H1 (cell line): ENCODE results near the gene ICAM5. TPM values are rescaled to one million over a fixed set of nuclear protein-coding genes. Genes with fewer than 3 reads are reported as not detected.

ENCODE experiments used
- CTCF ChIA-PET: fragments of 300-600 bp; sonication (Branson Sonifier 250); formaldehyde crosslinking; loops from one replicate; lab custom pipeline; 2021; ENCODE audit not compliant: partially characterized antibody; lab: Charles Lee
- POLR2A ChIA-PET: fragments of 300-600 bp; sonication (Branson Sonifier 250); formaldehyde crosslinking; loops from one replicate; lab custom pipeline; 2021; ENCODE audit warnings: inconsistent platforms; ENCODE audit not compliant: partially characterized antibody; lab: Charles Lee
- DNase-seq, 2 experiments: peaks; one replicate each; pipeline versions ENCODE4 v3.0.0 to v3.0.0-alpha.2; 2010 to 2022; ENCODE audit warnings: low spot score in 2 of 2, low read depth in 1 of 2, mixed read lengths in 1 of 2
- FAIRE-seq: peaks from 2 replicates; lab custom pipeline; 2011; peaks lifted over from hg19 to GRCh38; lab: Jason Lieb, UNC
- H2AFZ ChIP-seq: 2 replicates; pipeline ENCODE4 v1.8.1; 2012; ENCODE audit warnings: low read length, inconsistent platforms
- H2AK5ac ChIP-seq: 2 replicates; pipeline ENCODE4 v1.6.1; 2013; ENCODE audit warnings: low read depth, low read length
- H2BK120ac ChIP-seq: replicated peaks from 2 replicates; pipeline ENCODE3; 2013; ENCODE audit warnings: low read depth, low read length, inconsistent platforms
- H2BK12ac ChIP-seq: 2 replicates; pipeline ENCODE4 v1.6.1; 2013; ENCODE audit warnings: low read depth, low read length
- H2BK15ac ChIP-seq: 2 replicates; pipeline ENCODE4 v1.6.1; 2013; ENCODE audit warnings: low read length
- H2BK20ac ChIP-seq: 2 replicates; pipeline ENCODE4 v1.6.1; 2013; ENCODE audit warnings: low read length
- H2BK5ac ChIP-seq: 2 replicates; pipeline ENCODE4 v1.6.1; 2013; ENCODE audit warnings: low read depth, low read length
- H3K14ac ChIP-seq: 2 replicates; pipeline ENCODE4 v1.6.1; 2013; ENCODE audit warnings: inconsistent platforms; ENCODE audit not compliant: insufficient read length
- H3K18ac ChIP-seq: 2 replicates; pipeline ENCODE4 v1.6.1; 2013; ENCODE audit warnings: low read length; ENCODE audit errors: extremely low read depth
- H3K23ac ChIP-seq: 2 replicates; pipeline ENCODE4 v1.6.1; 2013; ENCODE audit warnings: inconsistent platforms; ENCODE audit not compliant: insufficient read length
- H3K23me2 ChIP-seq: 2 replicates; pipeline ENCODE4 v1.6.1; 2013; ENCODE audit warnings: low read depth, low read length
- H3K27ac ChIP-seq: 2 replicates; pipeline ENCODE4 v1.6.1; 2011; ENCODE audit warnings: low read depth, low read length, inconsistent platforms
- H3K27me3 ChIP-seq, 4 experiments: replicated peaks in 1 of 4; 1 replicate in 1 of 4; 2 replicates in 3 of 4; pipeline versions ENCODE4 v1.6.1 to v1.8.1; 2011 to 2013; ENCODE audit warnings: low read length in 3 of 4, mild to moderate bottlenecking in 3 of 4, inconsistent platforms in 2 of 4, mixed read lengths in 2 of 4, moderate library complexity in 1 of 4; ENCODE audit not compliant: control insufficient read depth in 3 of 4, insufficient read depth in 3 of 4; ENCODE audit errors: extremely low read depth in 1 of 4
- H3K36me3 ChIP-seq, 4 experiments: 2 replicates each; pipeline versions ENCODE4 v1.6.1 to v1.8.1; 2011 to 2013; ENCODE audit warnings: mild to moderate bottlenecking in 4 of 4, low read length in 3 of 4, moderate library complexity in 2 of 4, control low read depth in 1 of 4, inconsistent platforms in 1 of 4; ENCODE audit not compliant: insufficient read depth in 4 of 4, control insufficient read depth in 2 of 4
- H3K4ac ChIP-seq: replicated peaks from 2 replicates; pipeline ENCODE3; 2013; ENCODE audit warnings: low read length, low read depth, mixed read lengths, inconsistent platforms; ENCODE audit not compliant: insufficient read length
- H3K4me1 ChIP-seq, 4 experiments: replicated peaks in 1 of 4; 1 replicate in 1 of 4; 2 replicates in 3 of 4; pipeline versions ENCODE4 v1.6.1 to v1.8.1; 2011 to 2013; ENCODE audit warnings: low read length in 3 of 4, inconsistent platforms in 2 of 4, mixed read lengths in 1 of 4; ENCODE audit not compliant: insufficient read depth in 4 of 4, control insufficient read depth in 3 of 4
- H3K4me2 ChIP-seq, 2 experiments: 2 replicates each; pipeline versions ENCODE4 v1.6.1 to v1.8.1; 2011 to 2013; ENCODE audit warnings: low read depth in 2 of 2, low read length in 2 of 2, control low read depth in 1 of 2, inconsistent platforms in 1 of 2, mild to moderate bottlenecking in 1 of 2; ENCODE audit not compliant: insufficient read depth in 1 of 2
- H3K4me3 ChIP-seq, 4 experiments: fragments of 200-600, 300-600 bp in 1 of 4; sonication (generic), shearing (Covaris generic), sonication (Bioruptor Twin) in 1 of 4; 2 replicates each; pipeline versions ENCODE4 v1.5.1 to v1.8.1; 2011 to 2016; ENCODE audit warnings: low read length in 4 of 4, low read depth in 3 of 4, control low read depth in 2 of 4, inconsistent platforms in 2 of 4, mild to moderate bottlenecking in 2 of 4, mixed read lengths in 1 of 4, moderate library complexity in 1 of 4; ENCODE audit not compliant: insufficient read depth in 2 of 4; ENCODE audit errors: extremely low read depth in 1 of 4
- H3K56ac ChIP-seq: replicated peaks from 2 replicates; pipeline ENCODE3; 2013; ENCODE audit warnings: low read depth, mild to moderate bottlenecking, mixed read lengths, low read length, inconsistent platforms; ENCODE audit not compliant: insufficient read length
- H3K79me1 ChIP-seq: 2 replicates; pipeline ENCODE4 v1.6.1; 2013; ENCODE audit warnings: low read depth, low read length, control low read depth
- H3K79me2 ChIP-seq, 2 experiments: 2 replicates each; pipeline versions ENCODE4 v1.6.1 to v1.8.1; 2012 to 2013; ENCODE audit warnings: low read length in 2 of 2, mild to moderate bottlenecking in 2 of 2, inconsistent platforms in 1 of 2; ENCODE audit not compliant: insufficient read depth in 2 of 2, control insufficient read depth in 1 of 2
- H3K9ac ChIP-seq, 4 experiments: replicated peaks in 1 of 4; 1 replicate in 1 of 4; 2 replicates in 3 of 4; pipeline versions ENCODE4 v1.6.1 to v1.8.1; 2011 to 2013; ENCODE audit warnings: low read depth in 3 of 4, low read length in 3 of 4, control low read depth in 2 of 4, mild to moderate bottlenecking in 2 of 4, moderate library complexity in 2 of 4, inconsistent platforms in 1 of 4; ENCODE audit errors: extremely low read depth in 1 of 4
- H3K9me3 ChIP-seq, 2 experiments: 2 replicates each; pipeline versions ENCODE4 v1.6.1 to v1.8.1; 2012 to 2013; ENCODE audit warnings: mild to moderate bottlenecking in 2 of 2, moderate library complexity in 2 of 2, control low read depth in 1 of 2, inconsistent platforms in 1 of 2, low read depth in 1 of 2, low read length in 1 of 2, mixed read lengths in 1 of 2; ENCODE audit not compliant: insufficient read depth in 2 of 2
- H4K20me1 ChIP-seq, 2 experiments: replicated peaks in 1 of 2; 2 replicates each; pipeline versions ENCODE3 to v1.8.1; 2011 to 2013; ENCODE audit warnings: inconsistent platforms in 2 of 2, low read length in 2 of 2, mild to moderate bottlenecking in 1 of 2; ENCODE audit not compliant: insufficient read depth in 2 of 2, control insufficient read depth in 1 of 2
- H4K5ac ChIP-seq: 2 replicates; pipeline ENCODE4 v1.6.1; 2013; ENCODE audit warnings: low read length, low read depth, mixed read lengths, inconsistent platforms; ENCODE audit not compliant: insufficient read length
- H4K8ac ChIP-seq: 2 replicates; pipeline ENCODE4 v1.8.0; 2013; ENCODE audit warnings: mild to moderate bottlenecking, moderate library complexity, low read length, inconsistent platforms; ENCODE audit not compliant: insufficient read depth; ENCODE audit errors: extremely low read depth
- H4K91ac ChIP-seq: replicated peaks from 2 replicates; pipeline ENCODE3; 2013; ENCODE audit warnings: low read length, mixed read lengths, inconsistent platforms; ENCODE audit not compliant: insufficient read length
- CEBPB ChIP-seq: IDR thresholded peaks from 2 replicates; pipeline ENCODE4 v1.6.1; 2012; ENCODE audit warnings: low read depth, low read length
- CHD1 ChIP-seq: IDR thresholded peaks from 2 replicates; pipeline ENCODE4 v1.6.1; 2012; ENCODE audit warnings: low read depth, low read length, improper control_type of control experiment
- EGR1 ChIP-seq: IDR thresholded peaks from 2 replicates; pipeline ENCODE4 v1.6.1; 2011; ENCODE audit warnings: low read depth, low read length, borderline replicate concordance
- GTF2F1 ChIP-seq: IDR thresholded peaks from 2 replicates; pipeline ENCODE4 v1.6.1; 2012; ENCODE audit warnings: low read depth, low read length, improper control_type of control experiment, borderline replicate concordance
- JUND ChIP-seq: IDR thresholded peaks from 2 replicates; pipeline ENCODE4 v1.6.1; 2011; ENCODE audit warnings: mild to moderate bottlenecking, improper control_type of control experiment, low read length
- KDM1A ChIP-seq: fragments of 200-600, 300-600 bp; sonication (generic); IDR thresholded peaks from 2 replicates; pipeline ENCODE4 v1.7.1; 2016; ENCODE audit warnings: mild to moderate bottlenecking, low read length, borderline replicate concordance
- MAFK ChIP-seq: IDR thresholded peaks from 2 replicates; pipeline ENCODE4 v1.6.1; 2012; ENCODE audit warnings: low read depth, mild to moderate bottlenecking, improper control_type of control experiment, low read length
- POLR2AphosphoS5 ChIP-seq: IDR thresholded peaks from 2 replicates; pipeline ENCODE4 v1.6.1; 2011; ENCODE audit warnings: low read depth, low read length
- RNF2 ChIP-seq: fragments of 200-900, 300-1000 bp; sonication (generic); IDR thresholded peaks from 2 replicates; pipeline ENCODE4 v1.7.1; 2016; ENCODE audit warnings: borderline replicate concordance, low read depth, mild to moderate bottlenecking, antibody characterized with exemption, low read length; ENCODE audit not compliant: poor library complexity, severe bottlenecking; ENCODE audit errors: missing control alignments
- SAP30 ChIP-seq: fragments of 300-600 bp; sonication (generic); IDR thresholded peaks from 2 replicates; pipeline ENCODE4 v1.7.1; 2012; ENCODE audit warnings: low read length, moderate library complexity, mild to moderate bottlenecking, inconsistent platforms; ENCODE audit not compliant: insufficient read depth, insufficient replicate concordance
- SRF ChIP-seq: IDR thresholded peaks from 2 replicates; pipeline ENCODE4 v1.6.1; 2011; ENCODE audit warnings: mild to moderate bottlenecking, low read depth, low read length, moderate library complexity
- TAF7 ChIP-seq: optimal IDR thresholded peaks from 2 replicates; pipeline ENCODE3; 2011; ENCODE audit warnings: low read depth, mild to moderate bottlenecking, inconsistent platforms, low read length, moderate library complexity, borderline replicate concordance
- ZNF274 ChIP-seq: IDR thresholded peaks from 2 replicates; pipeline ENCODE4 v1.7.0; 2012; ENCODE audit warnings: low read length, borderline replicate concordance; ENCODE audit errors: extremely low read depth
- WGBS, 2 experiments: shearing (Covaris generic) in 1 of 2; methylation state at CpG; one replicate each; pipeline versions ENCODE4 v1.1.6 to v1.1.7; 2013 to 2015; ENCODE audit warnings: low lambda C conversion rate in 2 of 2, mixed read lengths in 2 of 2, inconsistent platforms in 1 of 2, low coverage in 1 of 2, missing lambda C conversion rate in 1 of 2; ENCODE audit not compliant: insufficient replicate concordance in 2 of 2, insufficient coverage in 1 of 2, insufficient read length in 1 of 2; ENCODE audit errors: extremely low coverage in 1 of 2, missing lambda C conversion rate in 1 of 2; 5-methylcytosine and 5-hydroxymethylcytosine counted together
- polyA plus RNA-seq, 7 experiments: library from polyadenylated mRNA; depleted of rRNA in 3 of 7; stranded (reverse) in 5 of 7; unstranded in 2 of 7; fragments of >200 nt in 5 of 7; fragments of 200-250 nt in 2 of 7; gene quantifications; 1 replicate in 5 of 7; 2 replicates in 1 of 7; 4 replicates in 1 of 7; pipeline versions ENCODE4 v1.2.1 to v1.2.3, GENCODE V29; 2011 to 2013; ENCODE audit warnings: missing spikeins in 2 of 7, mixed read lengths in 2 of 7
- total RNA-seq: library from RNA; stranded (reverse); fragmentation: NEBNext Ultra II Directional; extraction: Animal tissue kit (Norgen Biotek cat#: 25700); gene quantifications from 2 replicates; pipeline ENCODE4 v1.2.1, GENCODE V29; 2021

Gene ICAM5
- total and polyA plus RNA-seq, 2 of the 8 experiments (the other 6 are each of a cell fraction or from before 2014, with no cell fraction given): 3.9 to 4.8 TPM

- 94% methylated on average over 13 of the region's 13 CpGs; no CpG with 5 or more reads in 1 of the 2 experiments for WGBS, 2 experiments
- no peak overlapping the region for H2BK15ac ChIP-seq
- H3K9me3 ChIP-seq: no peaks in the 10 kb centered on the region
- H3K79me1 ChIP-seq: no peaks in the 10 kb centered on the region; the same call in 1 of the 2 replicates
- no peak overlapping the region for H4K8ac ChIP-seq
- H2BK120ac ChIP-seq: no peak overlapping the region
- no peak for FAIRE-seq
- no peak for DNase-seq
- H3K36me3 ChIP-seq: no peaks in the 10 kb centered on the region
- no peak overlapping the region for H2BK5ac ChIP-seq
- peaks cover 12 to 32% (median 22%) of the 10 kb centered on the region in 4 experiments for H3K27me3 ChIP-seq
- no peaks in the 10 kb centered on the region for H3K79me2 ChIP-seq
- no peak overlapping the region for H3K27ac ChIP-seq
- no peak overlapping the region; the same call in 1 of the 2 replicates for H2BK12ac ChIP-seq
- no peak overlapping the region for H3K4me3 ChIP-seq
- no peak overlapping the region for H4K5ac ChIP-seq
- H3K23ac ChIP-seq: no peak overlapping the region
- H3K9ac ChIP-seq: no peak overlapping the region
- no peak overlapping the region for H2AFZ ChIP-seq
- POLR2A ChIA-PET: interaction anchor here (0.9 kb wide), 2 partner anchors 23 to 38 kb away, joined by 3 read pairs; no protein-coding TSS in a partner anchor
- CTCF ChIA-PET: interaction anchor here (1.0 to 11.6 kb wide), 4 partner anchors 15 to 51 kb away, joined by 3 to 94 read pairs (median 12); partner anchors contain the start of gene ICAM1
- H3K14ac ChIP-seq: no peak overlapping the region
- H3K4me1 ChIP-seq: peaks cover 0 to 17% (median 8%) of the 10 kb centered on the region in 4 experiments; a peak in 6 of 7 replicates
- H3K4me2 ChIP-seq: no peak overlapping the region
- no peak overlapping the region for H3K18ac ChIP-seq
- H4K20me1 ChIP-seq: no peaks in the 10 kb centered on the region
- H2AK5ac ChIP-seq: no peak overlapping the region
- no peak overlapping the region for H3K56ac ChIP-seq
- H3K23me2 ChIP-seq: peaks cover 11% of the 10 kb centered on the region; the same call in 1 of the 2 replicates
- TF ChIP-seq RNF2: no peak
- no peak for TF ChIP-seq CHD1
- TF ChIP-seq SAP30: no peak
- no peak for TF ChIP-seq GTF2F1
- no peak for TF ChIP-seq CEBPB
- TF ChIP-seq KDM1A: no peak
- no peak for TF ChIP-seq TAF7
- TF ChIP-seq SRF: no peak
- TF ChIP-seq ZNF274: no peak
- TF ChIP-seq JUND: no peak
- TF ChIP-seq POLR2AphosphoS5: no peak
- no peak for TF ChIP-seq EGR1
- TF ChIP-seq MAFK: no peak
- H2BK20ac ChIP-seq: no peak overlapping the region
- no peak overlapping the region for H4K91ac ChIP-seq
- H3K4ac ChIP-seq: no peak overlapping the region
These were observed 4.8 kb upstream of the ICAM5 start for GRCh38 chr19:10284960-10285278.
